HG03575 (cell line): Measurements from ENCODE around the gene SUFU.

Experiments
- ATAC-seq: cut with Tn5 transposase; IDR thresholded peaks from one replicate; pipeline ENCODE4 v1.9.1; 2021; ENCODE audit not compliant: unreplicated experiment, insufficient number of reproducible peaks, low FRiP score; ENCODE audit errors: extremely low read depth

Gene SUFU

GRCh38 chr10:102542800-102543418 is 39.1 kb downstream of the SUFU start:
- no peak for ATAC-seq

- no peak for ATAC-seq
Measured at GRCh38 chr10:102545265-102545871, 41.6 kb downstream of the SUFU start.

- ATAC-seq: no peak
Measured at GRCh38 chr10:102545997-102546396, 42.2 kb downstream of the SUFU start.

- ATAC-seq: no peak
Measured at GRCh38 chr10:102546606-102547320, 43.0 kb downstream of the SUFU start.

GRCh38 chr10:102549549-102549948 is 45.8 kb downstream of the SUFU start:
- no peak for ATAC-seq

GRCh38 chr10:102550636-102551210 is 47.0 kb downstream of the SUFU start:
- no peak for ATAC-seq

- no peak for ATAC-seq
Measured at GRCh38 chr10:102552533-102552932, 48.8 kb downstream of the SUFU start.

GRCh38 chr10:102553771-102554170 is 50.0 kb downstream of the SUFU start:
- ATAC-seq: no peak

GRCh38 chr10:102554531-102554930 is 50.8 kb downstream of the SUFU start:
- no peak for ATAC-seq

GRCh38 chr10:102555781-102556328 is 52.1 kb downstream of the SUFU start:
- no peak for ATAC-seq

- ATAC-seq: no peak
Measured at GRCh38 chr10:102557569-102557968, 53.8 kb downstream of the SUFU start.

GRCh38 chr10:102559764-102560163 is 56.0 kb downstream of the SUFU start:
- ATAC-seq: no peak

- ATAC-seq: no peak
Measured at GRCh38 chr10:102564209-102564834, 60.5 kb downstream of the SUFU start.

- no peak for ATAC-seq
Measured at GRCh38 chr10:102565793-102566192, 62.0 kb downstream of the SUFU start.

GRCh38 chr10:102578782-102579181 is 75.0 kb downstream of the SUFU start:
- no peak for ATAC-seq

- no peak for ATAC-seq
Measured at GRCh38 chr10:102579328-102579727, 75.6 kb downstream of the SUFU start.

- no peak for ATAC-seq
Measured at GRCh38 chr10:102580230-102580629, 76.5 kb downstream of the SUFU start.

- ATAC-seq: no peak
Measured at GRCh38 chr10:102581401-102581800, 77.6 kb downstream of the SUFU start.

- no peak for ATAC-seq
Measured at GRCh38 chr10:102581981-102582580, 78.3 kb downstream of the SUFU start.
